ENCODE measurements around the gene RBM10.

DNA sequence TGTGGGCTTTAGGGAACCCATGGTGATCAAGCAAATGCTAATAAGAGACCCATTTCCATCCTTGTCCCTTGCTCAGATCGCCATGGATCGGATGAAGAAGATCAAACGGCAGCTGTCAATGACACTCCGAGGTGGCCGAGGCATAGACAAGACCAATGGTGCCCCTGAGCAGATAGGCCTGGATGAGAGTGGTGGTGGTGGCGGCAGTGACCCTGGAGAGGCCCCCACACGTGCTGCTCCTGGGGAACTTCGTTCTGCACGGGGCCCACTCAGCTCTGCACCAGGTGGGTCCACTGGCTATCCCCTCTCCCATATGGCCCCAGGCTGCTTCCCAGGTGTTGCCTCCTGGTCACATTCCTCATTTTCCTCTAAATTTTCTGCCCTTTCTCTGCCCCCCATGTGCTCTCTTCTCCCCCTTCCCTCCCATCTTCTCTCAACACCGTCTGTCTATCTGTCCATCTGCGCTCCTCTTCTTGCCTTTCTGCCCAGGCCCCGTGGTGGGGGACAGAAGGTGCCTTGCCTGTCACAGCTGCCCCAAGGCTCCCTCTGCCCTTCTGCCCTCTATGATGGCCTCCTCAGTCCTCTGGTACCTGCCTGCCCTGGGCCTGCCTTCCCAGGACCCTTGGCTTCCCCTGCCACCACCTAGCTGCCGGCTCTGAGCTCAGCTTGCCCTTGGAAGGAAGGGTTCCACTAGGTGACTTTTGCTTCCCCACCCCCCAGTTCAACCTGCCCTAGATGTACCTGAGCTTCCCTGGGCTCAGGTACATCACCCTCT is 78.6 kb downstream of the RBM10 start:
- TF ChIP-seq POLR2A (IDR thresholded peaks at IDR 0.05; ENCODE audit: low read depth) (no peak), POLR2AphosphoS5 (IDR thresholded peaks at IDR 0.05) (no peak)
- TF ChIP-seq, protein P1, sequence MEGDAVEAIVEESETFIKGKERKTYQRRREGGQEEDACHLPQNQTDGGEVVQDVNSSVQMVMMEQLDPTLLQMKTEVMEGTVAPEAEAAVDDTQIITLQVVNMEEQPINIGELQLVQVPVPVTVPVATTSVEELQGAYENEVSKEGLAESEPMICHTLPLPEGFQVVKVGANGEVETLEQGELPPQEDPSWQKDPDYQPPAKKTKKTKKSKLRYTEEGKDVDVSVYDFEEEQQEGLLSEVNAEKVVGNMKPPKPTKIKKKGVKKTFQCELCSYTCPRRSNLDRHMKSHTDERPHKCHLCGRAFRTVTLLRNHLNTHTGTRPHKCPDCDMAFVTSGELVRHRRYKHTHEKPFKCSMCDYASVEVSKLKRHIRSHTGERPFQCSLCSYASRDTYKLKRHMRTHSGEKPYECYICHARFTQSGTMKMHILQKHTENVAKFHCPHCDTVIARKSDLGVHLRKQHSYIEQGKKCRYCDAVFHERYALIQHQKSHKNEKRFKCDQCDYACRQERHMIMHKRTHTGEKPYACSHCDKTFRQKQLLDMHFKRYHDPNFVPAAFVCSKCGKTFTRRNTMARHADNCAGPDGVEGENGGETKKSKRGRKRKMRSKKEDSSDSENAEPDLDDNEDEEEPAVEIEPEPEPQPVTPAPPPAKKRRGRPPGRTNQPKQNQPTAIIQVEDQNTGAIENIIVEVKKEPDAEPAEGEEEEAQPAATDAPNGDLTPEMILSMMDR (IDR thresholded peaks at IDR 0.05), result no peak
